Activated B cell treated with CpG ODN at 0.5 μM for 24 hours (primary cell): Measurements from ENCODE around the gene CHST8. TPM values are rescaled to one million over a fixed set of nuclear protein-coding genes. Genes with fewer than 3 reads are reported as not detected.

Source experiments
- ATAC-seq: fragments of 200-7000 bp; cut with Tn5 transposase; one replicate; pipeline ENCODE4 v1.10.0; 2021; ENCODE audit warnings: low read depth, mild to moderate bottlenecking, moderate library complexity
- CTCF ChIA-PET: fragments of 350-600 bp; sonication (Branson Sonifier 250); formaldehyde crosslinking; loops from one replicate; lab custom pipeline; 2021; ENCODE audit warnings: antibody characterized with exemption; lab: Charles Lee
- POLR2A ChIA-PET: fragments of 350-600 bp; sonication (Branson Sonifier 250); formaldehyde crosslinking; loops from one replicate; lab custom pipeline; 2021; ENCODE audit warnings: antibody characterized with exemption; lab: Charles Lee
- DNase-seq: peaks from one replicate; pipeline ENCODE4 v3.0.0; 2022
- H3K27ac Mint-ChIP-seq: one replicate; pipeline ENCODE4 v1.8.0; 2020; ENCODE audit warnings: mixed read lengths
- H3K27me3 Mint-ChIP-seq: one replicate; pipeline ENCODE4 v1.8.0; 2021; ENCODE audit warnings: mixed read lengths
- H3K36me3 Mint-ChIP-seq: one replicate; pipeline ENCODE4 v1.8.0; 2021; ENCODE audit warnings: low read depth, mixed read lengths
- H3K4me1 Mint-ChIP-seq: one replicate; pipeline ENCODE4 v1.8.0; 2021; ENCODE audit warnings: mixed read lengths
- H3K4me3 Mint-ChIP-seq: one replicate; pipeline ENCODE4 v1.8.0; 2020; ENCODE audit warnings: mild to moderate bottlenecking, mixed read lengths
- H3K9me3 Mint-ChIP-seq: one replicate; pipeline ENCODE4 v1.8.0; 2020; ENCODE audit warnings: mixed read lengths
- CTCF ChIP-seq: fragments of 200-600 bp; IDR thresholded peaks from one replicate; pipeline ENCODE4 v1.8.0; 2022; ENCODE audit warnings: antibody characterized with exemption, mild to moderate bottlenecking
- intact Hi-C: fragments of 100-400 bp; cut with micrococcal nuclease; formaldehyde crosslinking; loops from one replicate; pipeline ENCODE4 v1.15.1; 2024
- total RNA-seq: library from RNA; stranded (reverse); gene quantifications from 2 replicates; pipeline ENCODE4 v1.2.3, GENCODE V29; 2022

The CHST8 gene
- total RNA-seq, 1 donor from 2014 or later, result not detected

GRCh38 chr19:33634361-33635091, 12.8 kb downstream of the CHST8 start:
- H3K36me3 Mint-ChIP-seq, result no peaks in the 10 kb centered on the region
- H3K4me1 Mint-ChIP-seq, result no peaks in the 10 kb centered on the region
- H3K4me3 Mint-ChIP-seq, result no peak overlapping the region
- peaks cover 4% of the 10 kb centered on the region for H3K27me3 Mint-ChIP-seq
- ATAC-seq, result no peak
- POLR2A ChIA-PET, result interaction anchor here (0.7 kb wide), 1 partner anchor 17 kb away, joined by 6 read pairs; no protein-coding TSS in a partner anchor
- H3K9me3 Mint-ChIP-seq, result peaks cover 2% of the 10 kb centered on the region
- intact Hi-C loops, result no loop called here
- TF ChIP-seq CTCF, result no peak
- no peak for DNase-seq
- CTCF ChIA-PET, result no interaction called here
- no peak overlapping the region for H3K27ac Mint-ChIP-seq

DNA sequence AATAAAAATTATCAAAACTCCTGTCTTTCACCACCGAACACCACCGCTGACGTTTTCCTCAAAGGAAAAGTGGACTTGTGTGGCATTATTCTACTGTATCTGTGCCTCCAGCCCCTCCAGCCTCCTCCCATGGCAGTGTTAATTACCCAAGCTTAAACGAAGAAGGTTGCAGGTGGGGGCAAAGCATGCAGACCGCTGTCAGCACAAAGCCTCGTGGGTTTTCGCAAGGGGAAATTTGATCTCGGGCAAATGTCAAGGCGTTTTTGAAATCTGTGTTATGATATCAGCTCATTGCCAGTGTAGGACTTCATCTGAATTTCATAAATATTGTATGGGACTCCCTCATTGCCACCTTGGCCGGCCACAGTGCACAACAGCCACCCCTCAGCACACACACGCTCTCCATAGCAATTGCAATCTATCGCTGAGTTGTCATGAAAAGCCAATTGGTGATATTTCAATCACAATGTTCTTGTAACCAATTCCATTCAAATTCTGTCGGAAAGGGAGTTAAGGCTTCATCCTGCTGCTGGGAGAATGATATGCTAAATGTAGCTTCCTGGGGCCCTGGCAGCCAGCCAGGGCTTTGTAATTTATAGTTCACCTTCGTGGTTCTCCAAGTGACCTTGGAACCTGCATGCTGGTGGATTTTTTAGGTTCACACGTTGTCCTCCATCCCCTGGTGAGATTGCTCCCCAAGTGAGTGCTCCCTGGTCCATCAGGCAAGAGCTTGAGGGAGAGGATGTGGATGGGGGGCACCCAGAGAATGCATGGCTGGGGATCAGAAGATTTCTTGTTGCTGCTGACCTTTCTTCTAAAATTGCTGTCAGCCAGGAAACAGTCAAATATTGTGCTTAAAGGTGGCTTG, 16.6 kb downstream of the CHST8 start:
- no peaks in the 10 kb centered on the region for H3K36me3 Mint-ChIP-seq
- peaks cover 6% of the 10 kb centered on the region for H3K27me3 Mint-ChIP-seq
- H3K4me1 Mint-ChIP-seq, result no peaks in the 10 kb centered on the region
- H3K4me3 Mint-ChIP-seq, result no peak overlapping the region
- H3K27ac Mint-ChIP-seq, result no peak overlapping the region
- intact Hi-C loops, result no loop called here
- no peak for TF ChIP-seq CTCF
- no peak for DNase-seq
- ChIA-PET POLR2A (no interaction called here), CTCF (no interaction called here)
- peaks cover 2% of the 10 kb centered on the region for H3K9me3 Mint-ChIP-seq
- no peak for ATAC-seq

- no peak overlapping the region for H3K4me3 Mint-ChIP-seq
- intact Hi-C loops, result no loop called here
- DNase-seq (no peak), ATAC-seq (no peak)
- ChIA-PET CTCF (no interaction called here), POLR2A (no interaction called here)
- H3K27me3 Mint-ChIP-seq, result peaks cover 8% of the 10 kb centered on the region
- H3K27ac Mint-ChIP-seq, result no peak overlapping the region
- TF ChIP-seq CTCF, result no peak
- H3K36me3 Mint-ChIP-seq, result no peaks in the 10 kb centered on the region
- H3K4me1 Mint-ChIP-seq, result no peaks in the 10 kb centered on the region
- peaks cover 2% of the 10 kb centered on the region for H3K9me3 Mint-ChIP-seq
Observed at GRCh38 chr19:33639035-33639681, 17.4 kb downstream of the CHST8 start.

- no peak for TF ChIP-seq CTCF
- POLR2A ChIA-PET, result no interaction called here
- intact Hi-C loops, result no loop called here
- CTCF ChIA-PET, result no interaction called here
- Mint-ChIP-seq H3K4me3 (no peak overlapping the region), H3K27me3 (peaks cover 8% of the 10 kb centered on the region), H3K9me3 (peaks cover 2% of the 10 kb centered on the region), H3K27ac (no peak overlapping the region), H3K4me1 (no peaks in the 10 kb centered on the region), H3K36me3 (no peaks in the 10 kb centered on the region)
- DNase-seq (no peak), ATAC-seq (no peak)
Observed at GRCh38 chr19:33640773-33641172, 19.0 kb downstream of the CHST8 start.

DNA sequence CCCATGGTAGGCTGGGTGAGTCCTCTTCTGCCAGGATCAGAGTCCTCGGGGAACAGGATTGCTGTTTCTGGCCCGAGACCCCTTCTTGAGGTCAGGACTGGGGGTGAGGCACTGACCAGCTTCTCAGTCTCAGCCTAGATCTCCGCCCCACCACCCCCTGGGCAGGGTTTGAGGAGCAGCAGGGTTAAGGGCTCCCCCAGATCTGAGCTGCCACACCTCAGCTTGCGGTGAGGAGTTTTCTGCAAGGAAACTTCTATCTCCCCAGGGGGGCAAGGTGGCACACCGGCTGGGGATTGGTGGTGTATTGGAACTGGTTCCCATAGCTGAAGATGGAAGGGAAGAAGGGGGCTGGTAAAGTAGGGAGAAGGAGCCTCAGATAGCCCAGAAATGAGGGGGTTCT, 19.5 kb downstream of the CHST8 start:
- intact Hi-C loops, result no loop called here
- DNase-seq (no peak), ATAC-seq (no peak)
- Mint-ChIP-seq H3K36me3 (no peaks in the 10 kb centered on the region), H3K9me3 (peaks cover 2% of the 10 kb centered on the region), H3K4me3 (no peak overlapping the region), H3K27me3 (peaks cover 8% of the 10 kb centered on the region), H3K27ac (no peak overlapping the region), H3K4me1 (no peaks in the 10 kb centered on the region)
- CTCF ChIA-PET, result no interaction called here
- POLR2A ChIA-PET, result no interaction called here
- TF ChIP-seq CTCF, result no peak
